GM23338 (cell line): ENCODE results near the gene PAPPA2. TPM values are rescaled to one million over a fixed set of nuclear protein-coding genes. Genes with fewer than 3 reads are reported as not detected.

Experiments used
- ATAC-seq: fragments of 200-7000 bp; cut with Tn5 transposase; 3 replicates; pipeline ENCODE4 v1.9.1; 2020
- DNase-seq: peaks from one replicate; pipeline ENCODE4 v3.0.0-alpha.2; 2015; ENCODE audit warnings: low spot score
- H2AFZ ChIP-seq: fragments of 200-600 bp; sonication (generic); 2 replicates; pipeline ENCODE4 v1.8.0; 2016; ENCODE audit warnings: antibody characterized with exemption, mild to moderate bottlenecking, moderate library complexity
- H3F3A ChIP-seq: fragments of 200-600 bp; sonication (generic); replicated peaks from 2 replicates; pipeline ENCODE4 v1.8.0; 2017; ENCODE audit warnings: antibody characterized with exemption, mixed run types, low read depth
- H3K27ac ChIP-seq: fragments of 200-600 bp; sonication (generic); 2 replicates; pipeline ENCODE4 v1.6.1; 2016; ENCODE audit warnings: low read depth
- H3K27me3 ChIP-seq: fragments of 200-600 bp; sonication (generic); 2 replicates; pipeline ENCODE4 v1.8.0; 2016; ENCODE audit warnings: mild to moderate bottlenecking, mixed run types, moderate library complexity; ENCODE audit not compliant: insufficient read depth
- H3K36me3 ChIP-seq: fragments of 200-600 bp; sonication (generic); 2 replicates; pipeline ENCODE4 v1.8.0; 2016; ENCODE audit warnings: mild to moderate bottlenecking; ENCODE audit not compliant: insufficient read depth
- H3K4me1 ChIP-seq: fragments of 200-600 bp; sonication (generic); 2 replicates; pipeline ENCODE4 v1.8.0; 2016; ENCODE audit warnings: mild to moderate bottlenecking, moderate library complexity; ENCODE audit not compliant: insufficient read depth
- H3K4me2 ChIP-seq: fragments of 200-600 bp; sonication (generic); 2 replicates; pipeline ENCODE4 v1.7.1; 2017; ENCODE audit warnings: mixed run types
- H3K4me3 ChIP-seq: fragments of 200-600 bp; sonication (generic); 2 replicates; pipeline ENCODE4 v1.6.1; 2016; ENCODE audit warnings: mixed run types
- H3K79me2 ChIP-seq: fragments of 200-600 bp; sonication (generic); replicated peaks from 2 replicates; pipeline ENCODE4 v1.8.0; 2017; ENCODE audit warnings: mild to moderate bottlenecking; ENCODE audit not compliant: insufficient read depth
- H3K9me2 ChIP-seq: fragments of 200-600 bp; sonication (generic); 2 replicates; pipeline ENCODE4 v1.8.0; 2017; ENCODE audit not compliant: insufficient read depth
- H4K20me1 ChIP-seq: fragments of 200-600 bp; sonication (generic); replicated peaks from 2 replicates; pipeline ENCODE4 v1.8.0; 2017; ENCODE audit warnings: mild to moderate bottlenecking; ENCODE audit not compliant: insufficient read depth
- H3K27ac Mint-ChIP-seq: 2 replicates; pipeline ENCODE4 v1.8.0; 2020; ENCODE audit warnings: inconsistent platforms, mild to moderate bottlenecking, moderate library complexity, mixed read lengths
- H3K27me3 Mint-ChIP-seq: 3 replicates; pipeline ENCODE4 v1.8.0; 2022; ENCODE audit warnings: low read depth, mild to moderate bottlenecking, moderate library complexity, mixed read lengths, inconsistent platforms; ENCODE audit not compliant: insufficient read depth, poor library complexity
- H3K36me3 Mint-ChIP-seq: 3 replicates; pipeline ENCODE4 v1.8.0; 2021; ENCODE audit warnings: low read depth, mild to moderate bottlenecking, inconsistent platforms, moderate library complexity, mixed read lengths
- H3K4me1 Mint-ChIP-seq: 3 replicates; pipeline ENCODE4 v1.8.0; 2020; ENCODE audit warnings: mild to moderate bottlenecking, inconsistent platforms, mixed read lengths
- H3K4me3 Mint-ChIP-seq: 3 replicates; pipeline ENCODE4 v1.8.0; 2021; ENCODE audit warnings: moderate library complexity, mild to moderate bottlenecking, inconsistent platforms, mixed read lengths
- H3K9me3 Mint-ChIP-seq: 3 replicates; pipeline ENCODE4 v1.8.0; 2020; ENCODE audit warnings: moderate library complexity, mild to moderate bottlenecking, inconsistent platforms, mixed read lengths
- ETS1 ChIP-seq: IDR thresholded peaks from 2 replicates; pipeline ENCODE4 v1.6.1; 2016; ENCODE audit warnings: antibody characterized with exemption
- EZH2phosphoT487 ChIP-seq: fragments of 200-600 bp; sonication (generic); IDR thresholded peaks from one replicate; pipeline ENCODE4 v1.8.1; 2018; ENCODE audit warnings: antibody characterized with exemption; ENCODE audit not compliant: unreplicated experiment
- JUNB ChIP-seq: IDR thresholded peaks from one replicate; pipeline ENCODE4 v1.6.1; 2016; ENCODE audit warnings: antibody characterized with exemption; ENCODE audit not compliant: unreplicated experiment
- NANOG ChIP-seq: IDR thresholded peaks from 2 replicates; pipeline ENCODE4 v1.6.1; 2016; ENCODE audit warnings: antibody characterized with exemption, borderline replicate concordance
- POLR2AphosphoS5 ChIP-seq: IDR thresholded peaks from 2 replicates; pipeline ENCODE4 v1.6.1; 2016; ENCODE audit warnings: antibody characterized with exemption, low read depth
- ZNF114 ChIP-seq: fragments of 250-450 bp; sonication (Bioruptor Pico); IDR thresholded peaks from 2 replicates; pipeline ENCODE4 v1.5.0; 2020; ENCODE audit warnings: mild to moderate bottlenecking, moderate library complexity
- ZNF331 ChIP-seq: fragments of 250-450 bp; sonication (Bioruptor Pico); IDR thresholded peaks from 2 replicates; pipeline ENCODE4 v1.5.0; 2020; ENCODE audit warnings: low read depth, mild to moderate bottlenecking, moderate library complexity
- polyA plus RNA-seq: library from polyadenylated mRNA; unstranded; fragments of >200 nt; fragmentation: Nextera tagmentation; extraction: Ambion mirVana; gene quantifications from 2 replicates; pipeline ENCODE4 v1.2.1, GENCODE V29; 2016
- total RNA-seq: library from RNA; depleted of rRNA; stranded (reverse); fragments of >200 nt; shearing (Covaris generic); gene quantifications from 2 replicates; pipeline ENCODE4 v1.2.3, GENCODE V29; 2014
- TF ChIP-seq, protein P1 (sequence below): IDR thresholded peaks from one replicate; pipeline ENCODE4 v1.6.1; 2018; ENCODE audit warnings: antibody characterized with exemption; ENCODE audit not compliant: unreplicated experiment
- TF ChIP-seq, protein P2 (sequence below): fragments of 250-450 bp; sonication (Bioruptor Pico); IDR thresholded peaks from 2 replicates; pipeline ENCODE4 v1.5.0; 2020; ENCODE audit warnings: mild to moderate bottlenecking, moderate library complexity

Gene PAPPA2
- total and polyA plus RNA-seq, 2 experiments from 2014 or later = 1.4 to 1.7 TPM

GRCh38 chr1:176575991-176576390 lies 113.0 kb downstream of the PAPPA2 start (continued):
- TF ChIP-seq ETS1 = no peak
- TF ChIP-seq JUNB = no peak

GRCh38 chr1:176576670-176577069 lies 113.7 kb downstream of the PAPPA2 start:
- Histone ChIP-seq H4K20me1 (no peaks in the 10 kb centered on the region), H3F3A (no peaks in the 10 kb centered on the region), H3K27me3 (no peaks in the 10 kb centered on the region), H3K27ac (no peak overlapping the region), H2AFZ (no peak overlapping the region), H3K4me2 (no peak overlapping the region), H3K4me1 (peaks cover 8% of the 10 kb centered on the region; the same call in 1 of the 2 replicates), H3K4me3 (no peak overlapping the region), H3K36me3 (no peaks in the 10 kb centered on the region), H3K79me2 (no peaks in the 10 kb centered on the region), H3K9me2 (no peaks in the 10 kb centered on the region)
- no peak overlapping the region for H3K27ac Mint-ChIP-seq
- H3K9me3 Mint-ChIP-seq = no peaks in the 10 kb centered on the region
- peaks cover 2% of the 10 kb centered on the region for H3K27me3 Mint-ChIP-seq
- ATAC-seq (no peak), DNase-seq (no peak)
- TF ChIP-seq POLR2AphosphoS5 = no peak
- H3K4me3 Mint-ChIP-seq = no peak overlapping the region
- H3K36me3 Mint-ChIP-seq = no peaks in the 10 kb centered on the region
- peaks cover 5% of the 10 kb centered on the region; the same call in 1 of the 3 replicates for H3K4me1 Mint-ChIP-seq

DNA sequence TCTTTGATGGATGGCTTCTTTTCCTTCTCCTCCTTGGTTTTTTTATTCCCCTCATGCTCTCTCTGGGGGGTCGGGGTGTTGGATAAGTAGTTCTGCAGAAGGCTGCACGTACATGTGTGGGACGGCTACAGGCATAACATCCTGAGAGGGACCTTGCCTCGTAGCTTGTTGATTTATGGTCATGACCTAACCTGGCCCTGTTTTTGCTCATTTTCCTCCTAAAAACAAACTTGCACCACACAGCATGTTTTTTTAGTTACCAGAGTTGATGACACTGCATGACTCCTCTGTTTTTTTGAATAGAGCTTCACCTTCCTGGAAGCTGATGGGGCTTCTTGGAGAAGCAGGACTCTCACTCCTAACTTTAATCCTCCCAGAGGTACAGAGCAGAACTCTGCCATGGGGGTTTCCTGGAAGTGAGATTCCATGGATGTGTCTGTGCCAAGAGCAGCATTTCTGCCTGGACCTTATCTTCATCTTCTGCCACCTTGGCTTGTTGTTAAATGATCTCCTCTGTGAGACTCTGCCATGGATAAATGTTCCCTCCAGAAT lies 114.7 kb downstream of the PAPPA2 start:
- Histone ChIP-seq H3K27ac (no peak overlapping the region), H3K4me2 (no peak overlapping the region), H4K20me1 (no peaks in the 10 kb centered on the region), H3K27me3 (no peaks in the 10 kb centered on the region), H3K4me1 (peaks cover 8% of the 10 kb centered on the region; the same call in 1 of the 2 replicates), H3K9me2 (no peaks in the 10 kb centered on the region), H3F3A (no peaks in the 10 kb centered on the region), H3K36me3 (no peaks in the 10 kb centered on the region), H3K4me3 (no peak overlapping the region), H2AFZ (no peak overlapping the region), H3K79me2 (no peaks in the 10 kb centered on the region)
- ATAC-seq = no peak
- Mint-ChIP-seq H3K27me3 (peaks cover 2% of the 10 kb centered on the region), H3K9me3 (no peaks in the 10 kb centered on the region), H3K4me3 (no peak overlapping the region), H3K27ac (no peak overlapping the region), H3K4me1 (peaks cover 5% of the 10 kb centered on the region; the same call in 1 of the 3 replicates), H3K36me3 (no peaks in the 10 kb centered on the region)
- no peak for DNase-seq
- TF ChIP-seq NANOG (no peak), ZNF331 (CRISPR knock-in tag) (no peak), EZH2phosphoT487 (no peak), ZNF114 (CRISPR knock-in tag) (no peak), POLR2AphosphoS5 (no peak), JUNB (no peak)
- TF ChIP-seq, protein P1, sequence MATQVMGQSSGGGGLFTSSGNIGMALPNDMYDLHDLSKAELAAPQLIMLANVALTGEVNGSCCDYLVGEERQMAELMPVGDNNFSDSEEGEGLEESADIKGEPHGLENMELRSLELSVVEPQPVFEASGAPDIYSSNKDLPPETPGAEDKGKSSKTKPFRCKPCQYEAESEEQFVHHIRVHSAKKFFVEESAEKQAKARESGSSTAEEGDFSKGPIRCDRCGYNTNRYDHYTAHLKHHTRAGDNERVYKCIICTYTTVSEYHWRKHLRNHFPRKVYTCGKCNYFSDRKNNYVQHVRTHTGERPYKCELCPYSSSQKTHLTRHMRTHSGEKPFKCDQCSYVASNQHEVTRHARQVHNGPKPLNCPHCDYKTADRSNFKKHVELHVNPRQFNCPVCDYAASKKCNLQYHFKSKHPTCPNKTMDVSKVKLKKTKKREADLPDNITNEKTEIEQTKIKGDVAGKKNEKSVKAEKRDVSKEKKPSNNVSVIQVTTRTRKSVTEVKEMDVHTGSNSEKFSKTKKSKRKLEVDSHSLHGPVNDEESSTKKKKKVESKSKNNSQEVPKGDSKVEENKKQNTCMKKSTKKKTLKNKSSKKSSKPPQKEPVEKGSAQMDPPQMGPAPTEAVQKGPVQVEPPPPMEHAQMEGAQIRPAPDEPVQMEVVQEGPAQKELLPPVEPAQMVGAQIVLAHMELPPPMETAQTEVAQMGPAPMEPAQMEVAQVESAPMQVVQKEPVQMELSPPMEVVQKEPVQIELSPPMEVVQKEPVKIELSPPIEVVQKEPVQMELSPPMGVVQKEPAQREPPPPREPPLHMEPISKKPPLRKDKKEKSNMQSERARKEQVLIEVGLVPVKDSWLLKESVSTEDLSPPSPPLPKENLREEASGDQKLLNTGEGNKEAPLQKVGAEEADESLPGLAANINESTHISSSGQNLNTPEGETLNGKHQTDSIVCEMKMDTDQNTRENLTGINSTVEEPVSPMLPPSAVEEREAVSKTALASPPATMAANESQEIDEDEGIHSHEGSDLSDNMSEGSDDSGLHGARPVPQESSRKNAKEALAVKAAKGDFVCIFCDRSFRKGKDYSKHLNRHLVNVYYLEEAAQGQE = no peak
- TF ChIP-seq, protein P2, sequence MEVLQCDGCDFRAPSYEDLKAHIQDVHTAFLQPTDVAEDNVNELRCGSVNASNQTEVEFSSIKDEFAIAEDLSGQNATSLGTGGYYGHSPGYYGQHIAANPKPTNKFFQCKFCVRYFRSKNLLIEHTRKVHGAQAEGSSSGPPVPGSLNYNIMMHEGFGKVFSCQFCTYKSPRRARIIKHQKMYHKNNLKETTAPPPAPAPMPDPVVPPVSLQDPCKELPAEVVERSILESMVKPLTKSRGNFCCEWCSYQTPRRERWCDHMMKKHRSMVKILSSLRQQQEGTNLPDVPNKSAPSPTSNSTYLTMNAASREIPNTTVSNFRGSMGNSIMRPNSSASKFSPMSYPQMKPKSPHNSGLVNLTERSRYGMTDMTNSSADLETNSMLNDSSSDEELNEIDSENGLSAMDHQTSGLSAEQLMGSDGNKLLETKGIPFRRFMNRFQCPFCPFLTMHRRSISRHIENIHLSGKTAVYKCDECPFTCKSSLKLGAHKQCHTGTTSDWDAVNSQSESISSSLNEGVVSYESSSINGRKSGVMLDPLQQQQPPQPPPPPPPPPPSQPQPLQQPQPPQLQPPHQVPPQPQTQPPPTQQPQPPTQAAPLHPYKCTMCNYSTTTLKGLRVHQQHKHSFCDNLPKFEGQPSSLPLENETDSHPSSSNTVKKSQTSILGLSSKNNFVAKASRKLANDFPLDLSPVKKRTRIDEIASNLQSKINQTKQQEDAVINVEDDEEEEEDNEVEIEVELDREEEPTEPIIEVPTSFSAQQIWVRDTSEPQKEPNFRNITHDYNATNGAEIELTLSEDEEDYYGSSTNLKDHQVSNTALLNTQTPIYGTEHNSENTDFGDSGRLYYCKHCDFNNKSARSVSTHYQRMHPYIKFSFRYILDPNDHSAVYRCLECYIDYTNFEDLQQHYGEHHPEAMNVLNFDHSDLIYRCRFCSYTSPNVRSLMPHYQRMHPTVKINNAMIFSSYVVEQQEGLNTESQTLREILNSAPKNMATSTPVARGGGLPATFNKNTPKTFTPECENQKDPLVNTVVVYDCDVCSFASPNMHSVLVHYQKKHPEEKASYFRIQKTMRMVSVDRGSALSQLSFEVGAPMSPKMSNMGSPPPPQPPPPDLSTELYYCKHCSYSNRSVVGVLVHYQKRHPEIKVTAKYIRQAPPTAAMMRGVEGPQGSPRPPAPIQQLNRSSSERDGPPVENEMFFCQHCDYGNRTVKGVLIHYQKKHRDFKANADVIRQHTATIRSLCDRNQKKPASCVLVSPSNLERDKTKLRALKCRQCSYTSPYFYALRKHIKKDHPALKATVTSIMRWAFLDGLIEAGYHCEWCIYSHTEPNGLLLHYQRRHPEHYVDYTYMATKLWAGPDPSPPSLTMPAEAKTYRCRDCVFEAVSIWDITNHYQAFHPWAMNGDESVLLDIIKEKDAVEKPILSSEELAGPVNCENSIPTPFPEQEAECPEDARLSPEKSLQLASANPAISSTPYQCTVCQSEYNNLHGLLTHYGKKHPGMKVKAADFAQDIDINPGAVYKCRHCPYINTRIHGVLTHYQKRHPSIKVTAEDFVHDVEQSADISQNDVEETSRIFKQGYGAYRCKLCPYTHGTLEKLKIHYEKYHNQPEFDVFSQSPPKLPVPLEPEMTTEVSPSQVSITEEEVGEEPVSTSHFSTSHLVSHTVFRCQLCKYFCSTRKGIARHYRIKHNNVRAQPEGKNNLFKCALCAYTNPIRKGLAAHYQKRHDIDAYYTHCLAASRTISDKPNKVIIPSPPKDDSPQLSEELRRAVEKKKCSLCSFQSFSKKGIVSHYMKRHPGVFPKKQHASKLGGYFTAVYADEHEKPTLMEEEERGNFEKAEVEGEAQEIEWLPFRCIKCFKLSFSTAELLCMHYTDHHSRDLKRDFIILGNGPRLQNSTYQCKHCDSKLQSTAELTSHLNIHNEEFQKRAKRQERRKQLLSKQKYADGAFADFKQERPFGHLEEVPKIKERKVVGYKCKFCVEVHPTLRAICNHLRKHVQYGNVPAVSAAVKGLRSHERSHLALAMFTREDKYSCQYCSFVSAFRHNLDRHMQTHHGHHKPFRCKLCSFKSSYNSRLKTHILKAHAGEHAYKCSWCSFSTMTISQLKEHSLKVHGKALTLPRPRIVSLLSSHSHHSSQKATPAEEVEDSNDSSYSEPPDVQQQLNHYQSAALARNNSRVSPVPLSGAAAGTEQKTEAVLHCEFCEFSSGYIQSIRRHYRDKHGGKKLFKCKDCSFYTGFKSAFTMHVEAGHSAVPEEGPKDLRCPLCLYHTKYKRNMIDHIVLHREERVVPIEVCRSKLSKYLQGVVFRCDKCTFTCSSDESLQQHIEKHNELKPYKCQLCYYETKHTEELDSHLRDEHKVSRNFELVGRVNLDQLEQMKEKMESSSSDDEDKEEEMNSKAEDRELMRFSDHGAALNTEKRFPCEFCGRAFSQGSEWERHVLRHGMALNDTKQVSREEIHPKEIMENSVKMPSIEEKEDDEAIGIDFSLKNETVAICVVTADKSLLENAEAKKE (CRISPR knock-in tag) = no peak
